Astrocyte (in vitro differentiated cells and primary cell): ENCODE results near the gene CELF1.

ENCODE experiments used
- EZH2 ChIP-seq: IDR thresholded peaks from 2 replicates; pipeline ENCODE4 v1.6.1; 2012; ENCODE audit warnings: mild to moderate bottlenecking, low read length, inconsistent platforms; ENCODE audit not compliant: insufficient read depth
- TF ChIP-seq, protein P1 (sequence below): IDR thresholded peaks from 2 replicates; pipeline ENCODE4 v1.5.1; 2011; ENCODE audit warnings: low read depth, mild to moderate bottlenecking, inconsistent platforms, low read length, moderate library complexity; ENCODE audit not compliant: insufficient read depth

DNA sequence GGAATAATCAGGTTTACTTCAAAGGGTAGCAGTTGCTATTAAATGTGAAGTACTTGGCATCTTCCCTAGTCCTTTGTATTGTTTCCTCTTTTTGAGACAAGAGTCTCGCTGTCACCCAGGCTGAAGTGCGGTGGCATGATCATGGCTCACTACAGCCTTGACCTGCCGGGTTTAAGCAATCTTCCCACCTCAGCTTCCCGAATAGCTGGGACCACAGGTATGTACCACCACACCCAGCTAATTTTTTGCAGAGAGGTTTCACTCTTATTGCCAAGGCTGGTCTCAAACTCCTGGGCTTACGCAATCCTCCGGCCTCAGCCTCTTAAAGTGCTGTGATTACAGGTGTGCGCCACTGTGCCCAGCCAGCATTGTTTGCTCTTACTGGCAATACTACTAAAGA lies 67.8 kb downstream of the CELF1 start:
- TF ChIP-seq, protein P1, sequence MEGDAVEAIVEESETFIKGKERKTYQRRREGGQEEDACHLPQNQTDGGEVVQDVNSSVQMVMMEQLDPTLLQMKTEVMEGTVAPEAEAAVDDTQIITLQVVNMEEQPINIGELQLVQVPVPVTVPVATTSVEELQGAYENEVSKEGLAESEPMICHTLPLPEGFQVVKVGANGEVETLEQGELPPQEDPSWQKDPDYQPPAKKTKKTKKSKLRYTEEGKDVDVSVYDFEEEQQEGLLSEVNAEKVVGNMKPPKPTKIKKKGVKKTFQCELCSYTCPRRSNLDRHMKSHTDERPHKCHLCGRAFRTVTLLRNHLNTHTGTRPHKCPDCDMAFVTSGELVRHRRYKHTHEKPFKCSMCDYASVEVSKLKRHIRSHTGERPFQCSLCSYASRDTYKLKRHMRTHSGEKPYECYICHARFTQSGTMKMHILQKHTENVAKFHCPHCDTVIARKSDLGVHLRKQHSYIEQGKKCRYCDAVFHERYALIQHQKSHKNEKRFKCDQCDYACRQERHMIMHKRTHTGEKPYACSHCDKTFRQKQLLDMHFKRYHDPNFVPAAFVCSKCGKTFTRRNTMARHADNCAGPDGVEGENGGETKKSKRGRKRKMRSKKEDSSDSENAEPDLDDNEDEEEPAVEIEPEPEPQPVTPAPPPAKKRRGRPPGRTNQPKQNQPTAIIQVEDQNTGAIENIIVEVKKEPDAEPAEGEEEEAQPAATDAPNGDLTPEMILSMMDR, result no peak
- TF ChIP-seq EZH2, result no peak
